Measurements from ENCODE around the gene ZNF777.

DNA sequence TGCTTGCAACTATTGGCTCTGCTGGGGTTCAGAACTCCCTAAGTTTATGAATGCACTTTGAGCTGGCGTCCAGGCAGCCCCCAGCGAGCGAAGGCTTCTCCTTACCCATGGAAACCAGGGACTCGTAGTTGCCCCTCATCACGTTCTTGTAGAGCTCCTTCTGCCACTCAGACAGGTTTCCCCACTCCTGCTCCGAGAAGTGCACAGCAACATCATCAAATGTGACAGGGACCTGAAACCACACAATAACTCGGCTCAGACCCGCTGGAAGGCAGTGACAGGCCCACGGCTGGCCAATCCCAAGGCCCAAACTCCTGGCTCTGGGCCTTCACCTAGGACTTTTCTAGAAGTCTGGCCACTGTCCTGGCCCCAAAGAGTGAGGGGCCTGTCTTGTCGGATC lies 6.9 kb downstream of the ZNF777 start:
- TF ChIP-seq ZC3H11A (IDR thresholded peaks at IDR 0.05) (no peak), CEBPB (IDR thresholded peaks at IDR 0.05) (no peak), FOSL2 (IDR thresholded peaks at IDR 0.05) (no peak), FOSL2 (CRISPR knock-in tag; IDR thresholded peaks at IDR 0.05) (no peak), CHD2 (IDR thresholded peaks at IDR 0.05; ENCODE audit: low read length, partially characterized antibody) (no peak), POLR2A (IDR thresholded peaks at IDR 0.05; ENCODE audit: low read length) (no peak), MAZ (IDR thresholded peaks at IDR 0.05; ENCODE audit: borderline replicate concordance, low read depth, low read length) (no peak), ZFP36 (IDR thresholded peaks at IDR 0.05; ENCODE audit: borderline replicate concordance, partially characterized antibody) (no peak)
- TF ChIP-seq, protein P1, sequence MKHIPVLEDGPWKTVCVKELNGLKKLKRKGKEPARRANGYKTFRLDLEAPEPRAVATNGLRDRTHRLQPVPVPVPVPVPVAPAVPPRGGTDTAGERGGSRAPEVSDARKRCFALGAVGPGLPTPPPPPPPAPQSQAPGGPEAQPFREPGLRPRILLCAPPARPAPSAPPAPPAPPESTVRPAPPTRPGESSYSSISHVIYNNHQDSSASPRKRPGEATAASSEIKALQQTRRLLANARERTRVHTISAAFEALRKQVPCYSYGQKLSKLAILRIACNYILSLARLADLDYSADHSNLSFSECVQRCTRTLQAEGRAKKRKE (CRISPR knock-in tag; IDR thresholded peaks at IDR 0.05; ENCODE audit: low read depth), result no peak
- TF ChIP-seq, protein P2, sequence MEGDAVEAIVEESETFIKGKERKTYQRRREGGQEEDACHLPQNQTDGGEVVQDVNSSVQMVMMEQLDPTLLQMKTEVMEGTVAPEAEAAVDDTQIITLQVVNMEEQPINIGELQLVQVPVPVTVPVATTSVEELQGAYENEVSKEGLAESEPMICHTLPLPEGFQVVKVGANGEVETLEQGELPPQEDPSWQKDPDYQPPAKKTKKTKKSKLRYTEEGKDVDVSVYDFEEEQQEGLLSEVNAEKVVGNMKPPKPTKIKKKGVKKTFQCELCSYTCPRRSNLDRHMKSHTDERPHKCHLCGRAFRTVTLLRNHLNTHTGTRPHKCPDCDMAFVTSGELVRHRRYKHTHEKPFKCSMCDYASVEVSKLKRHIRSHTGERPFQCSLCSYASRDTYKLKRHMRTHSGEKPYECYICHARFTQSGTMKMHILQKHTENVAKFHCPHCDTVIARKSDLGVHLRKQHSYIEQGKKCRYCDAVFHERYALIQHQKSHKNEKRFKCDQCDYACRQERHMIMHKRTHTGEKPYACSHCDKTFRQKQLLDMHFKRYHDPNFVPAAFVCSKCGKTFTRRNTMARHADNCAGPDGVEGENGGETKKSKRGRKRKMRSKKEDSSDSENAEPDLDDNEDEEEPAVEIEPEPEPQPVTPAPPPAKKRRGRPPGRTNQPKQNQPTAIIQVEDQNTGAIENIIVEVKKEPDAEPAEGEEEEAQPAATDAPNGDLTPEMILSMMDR (IDR thresholded peaks at IDR 0.05), result no peak
